GM12878 (cell line): ENCODE results near the gene FRAS1. TPM values are rescaled to one million over a fixed set of nuclear protein-coding genes. Genes with fewer than 3 reads are reported as not detected.
A peak's percentile ranks its signal among the peaks of the same experiment; 100 is the strongest.

Source experiments
- BCL11A ChIP-seq: IDR thresholded peaks from 2 replicates; pipeline ENCODE4 v1.6.1; 2011; ENCODE audit warnings: low read depth, low read length
- CEBPB ChIP-seq, 2 experiments: fragments of 150-350 bp in 1 of 2; IDR thresholded peaks; 2 replicates each; pipeline ENCODE4 v1.6.1; 2012 to 2014; ENCODE audit warnings: low read depth in 2 of 2, low read length in 2 of 2, borderline replicate concordance in 1 of 2, inconsistent platforms in 1 of 2
- CEBPZ ChIP-seq: fragments of 150-350 bp; IDR thresholded peaks from 2 replicates; pipeline ENCODE4 v1.6.1; 2016; ENCODE audit warnings: low read depth, low read length
- ELK1 ChIP-seq: IDR thresholded peaks from 2 replicates; pipeline ENCODE4 v1.6.1; 2012; ENCODE audit warnings: low read depth, low read length, improper control_type of control experiment
- FOS ChIP-seq: IDR thresholded peaks from 3 replicates; pipeline ENCODE4 v1.6.1; 2011; ENCODE audit warnings: borderline replicate concordance; ENCODE audit not compliant: insufficient read length; ENCODE audit errors: extremely low read depth
- IRF4 ChIP-seq: IDR thresholded peaks from 2 replicates; pipeline ENCODE4 v1.6.1; 2011; ENCODE audit warnings: low read depth, low read length
- KDM1A ChIP-seq: fragments of 200-600 bp; sonication (generic); IDR thresholded peaks from 2 replicates; pipeline ENCODE4 v1.6.1; 2016; ENCODE audit warnings: borderline replicate concordance
- NR2F1 ChIP-seq: fragments of 450-650 bp; conservative IDR thresholded peaks from 2 replicates; pipeline ENCODE4 v1.6.1; 2017; ENCODE audit warnings: mild to moderate bottlenecking
- RCOR1 ChIP-seq: conservative IDR thresholded peaks from 2 replicates; pipeline ENCODE4 v1.6.1; 2012; ENCODE audit warnings: low read depth, low read length, improper control_type of control experiment
- RFX5 ChIP-seq: IDR thresholded peaks from 2 replicates; pipeline ENCODE4 v1.6.1; 2011; ENCODE audit warnings: low read depth, low read length, improper control_type of control experiment
- SIX5 ChIP-seq: IDR thresholded peaks from 2 replicates; pipeline ENCODE4 v1.6.1; 2011; ENCODE audit warnings: mild to moderate bottlenecking, low read depth, low read length, moderate library complexity; ENCODE audit not compliant: severe bottlenecking
- SMAD5 ChIP-seq: IDR thresholded peaks from 2 replicates; pipeline ENCODE4 v1.6.1; 2016; ENCODE audit warnings: antibody characterized with exemption, low read depth
- ZNF217 ChIP-seq: fragments of 450-650 bp; IDR thresholded peaks from 2 replicates; pipeline ENCODE4 v1.6.1; 2017; ENCODE audit warnings: antibody characterized with exemption, mild to moderate bottlenecking
- polyA plus RNA-seq, 11 experiments: library from polyadenylated mRNA; depleted of rRNA in 4 of 11; unstranded in 6 of 11; stranded (reverse) in 5 of 11; fragments of >200 nt; fragmentation: Nextera tagmentation in 4 of 11; fragmentation: Illumina TruSeq in 1 of 11; extraction: Ambion mirVana in 4 of 11; extraction: Trizol in 1 of 11; gene quantifications; 1 replicate in 1 of 11; 2 replicates in 10 of 11; pipeline versions ENCODE4 v1.2.1 to v1.2.3, GENCODE V29; 2011 to 2016; ENCODE audit warnings: inconsistent platforms in 2 of 11, missing spikeins in 2 of 11, low read depth in 1 of 11
- total RNA-seq, 4 experiments: library from RNA; depleted of rRNA in 3 of 4; stranded (reverse); fragments of >200 nt in 3 of 4; fragmentation: Illumina TruSeq in 1 of 4; extraction: Trizol in 1 of 4; gene quantifications; 2 replicates each; pipeline versions ENCODE4 v1.2.1 to v1.2.3, GENCODE V29; 2013 to 2021
- TF ChIP-seq, protein P1 (sequence below): fragments of 450-650 bp; IDR thresholded peaks from 2 replicates; pipeline ENCODE4 v1.6.1; 2016; ENCODE audit warnings: mild to moderate bottlenecking, moderate library complexity, borderline replicate concordance
- TF ChIP-seq, protein P2 (sequence below): IDR thresholded peaks from 2 replicates; pipeline ENCODE4 v1.6.1; 2012; ENCODE audit warnings: improper control_type of control experiment, low read depth, low read length; ENCODE audit not compliant: insufficient replicate concordance

FRAS1 gene
- total and polyA plus RNA-seq, 10 of the 15 experiments (the other 5 are each of a cell fraction or from before 2014, with no cell fraction given) = 0.08 to 11.7 (median 0.20) TPM

DNA sequence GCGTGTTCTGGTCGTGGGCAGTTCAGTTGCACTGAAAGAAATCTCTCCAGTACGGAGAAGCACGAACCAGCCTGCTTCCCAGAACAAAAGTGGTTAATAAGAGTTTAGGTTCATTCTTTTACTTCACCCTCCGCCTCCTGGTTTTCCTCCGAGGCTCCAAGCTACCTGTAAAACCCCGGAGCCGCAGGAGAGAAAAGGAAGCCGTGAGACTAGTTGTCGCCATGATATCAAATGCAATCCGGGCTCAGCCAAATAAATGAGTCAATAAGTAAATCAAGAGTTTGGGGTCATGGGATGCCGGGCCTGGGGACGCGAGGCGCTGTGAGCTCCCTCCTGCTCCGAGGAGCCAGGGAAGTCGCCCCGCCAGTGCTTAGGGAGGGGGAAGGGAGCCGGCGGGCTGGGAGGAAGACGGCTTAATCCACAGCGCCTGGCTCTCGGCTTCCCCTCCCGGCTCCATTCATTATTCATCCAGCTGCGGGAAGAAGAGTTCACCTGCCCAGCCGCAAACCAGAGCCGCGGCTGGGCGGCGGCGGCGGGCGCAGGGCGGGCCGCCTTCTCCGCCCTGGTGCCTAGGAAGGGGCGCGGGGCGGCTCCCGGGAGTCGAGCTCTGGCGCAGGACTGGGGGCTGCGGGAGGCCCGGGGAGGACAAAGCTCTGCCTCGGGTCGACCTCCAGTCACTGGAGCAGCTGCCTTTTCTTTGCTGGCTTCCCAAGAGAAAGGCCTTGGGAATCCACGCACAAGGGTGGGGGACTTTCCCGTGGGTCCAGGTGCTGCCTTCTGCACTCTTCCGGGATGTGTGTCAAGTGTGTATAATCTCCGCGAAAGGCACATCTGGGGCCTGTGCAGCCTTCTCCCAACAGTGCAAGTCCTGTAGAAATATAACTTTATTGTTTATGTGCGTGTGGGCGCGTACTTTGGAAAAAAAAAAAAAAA is 1.7 kb downstream of the FRAS1 start (continued):
- TF ChIP-seq CEBPZ (no peak), SMAD5 (no peak), BCL11A (no peak), NR2F1 (no peak), FOS (no peak), ZNF217 (no peak), SIX5 (no peak), RFX5 (no peak), RCOR1 (no peak), IRF4 (no peak), KDM1A (no peak), CEBPB (IDR thresholded peaks at IDR 0.05; ENCODE audit: borderline replicate concordance in 1 of 2, low read depth in 2 of 2, low read length in 2 of 2) (no peak), ELK1 (0 out of 2 replicates have a peak, but pooled peaks have one; percentile 9)
- TF ChIP-seq, protein P1, sequence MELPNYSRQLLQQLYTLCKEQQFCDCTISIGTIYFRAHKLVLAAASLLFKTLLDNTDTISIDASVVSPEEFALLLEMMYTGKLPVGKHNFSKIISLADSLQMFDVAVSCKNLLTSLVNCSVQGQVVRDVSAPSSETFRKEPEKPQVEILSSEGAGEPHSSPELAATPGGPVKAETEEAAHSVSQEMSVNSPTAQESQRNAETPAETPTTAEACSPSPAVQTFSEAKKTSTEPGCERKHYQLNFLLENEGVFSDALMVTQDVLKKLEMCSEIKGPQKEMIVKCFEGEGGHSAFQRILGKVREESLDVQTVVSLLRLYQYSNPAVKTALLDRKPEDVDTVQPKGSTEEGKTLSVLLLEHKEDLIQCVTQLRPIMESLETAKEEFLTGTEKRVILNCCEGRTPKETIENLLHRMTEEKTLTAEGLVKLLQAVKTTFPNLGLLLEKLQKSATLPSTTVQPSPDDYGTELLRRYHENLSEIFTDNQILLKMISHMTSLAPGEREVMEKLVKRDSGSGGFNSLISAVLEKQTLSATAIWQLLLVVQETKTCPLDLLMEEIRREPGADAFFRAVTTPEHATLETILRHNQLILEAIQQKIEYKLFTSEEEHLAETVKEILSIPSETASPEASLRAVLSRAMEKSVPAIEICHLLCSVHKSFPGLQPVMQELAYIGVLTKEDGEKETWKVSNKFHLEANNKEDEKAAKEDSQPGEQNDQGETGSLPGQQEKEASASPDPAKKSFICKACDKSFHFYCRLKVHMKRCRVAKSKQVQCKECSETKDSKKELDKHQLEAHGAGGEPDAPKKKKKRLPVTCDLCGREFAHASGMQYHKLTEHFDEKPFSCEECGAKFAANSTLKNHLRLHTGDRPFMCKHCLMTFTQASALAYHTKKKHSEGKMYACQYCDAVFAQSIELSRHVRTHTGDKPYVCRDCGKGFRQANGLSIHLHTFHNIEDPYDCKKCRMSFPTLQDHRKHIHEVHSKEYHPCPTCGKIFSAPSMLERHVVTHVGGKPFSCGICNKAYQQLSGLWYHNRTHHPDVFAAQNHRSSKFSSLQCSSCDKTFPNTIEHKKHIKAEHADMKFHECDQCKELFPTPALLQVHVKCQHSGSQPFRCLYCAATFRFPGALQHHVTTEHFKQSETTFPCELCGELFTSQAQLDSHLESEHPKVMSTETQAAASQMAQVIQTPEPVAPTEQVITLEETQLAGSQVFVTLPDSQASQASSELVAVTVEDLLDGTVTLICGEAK = peak; percentile 66; the same call in 1 of the 2 replicates
- TF ChIP-seq, protein P2, sequence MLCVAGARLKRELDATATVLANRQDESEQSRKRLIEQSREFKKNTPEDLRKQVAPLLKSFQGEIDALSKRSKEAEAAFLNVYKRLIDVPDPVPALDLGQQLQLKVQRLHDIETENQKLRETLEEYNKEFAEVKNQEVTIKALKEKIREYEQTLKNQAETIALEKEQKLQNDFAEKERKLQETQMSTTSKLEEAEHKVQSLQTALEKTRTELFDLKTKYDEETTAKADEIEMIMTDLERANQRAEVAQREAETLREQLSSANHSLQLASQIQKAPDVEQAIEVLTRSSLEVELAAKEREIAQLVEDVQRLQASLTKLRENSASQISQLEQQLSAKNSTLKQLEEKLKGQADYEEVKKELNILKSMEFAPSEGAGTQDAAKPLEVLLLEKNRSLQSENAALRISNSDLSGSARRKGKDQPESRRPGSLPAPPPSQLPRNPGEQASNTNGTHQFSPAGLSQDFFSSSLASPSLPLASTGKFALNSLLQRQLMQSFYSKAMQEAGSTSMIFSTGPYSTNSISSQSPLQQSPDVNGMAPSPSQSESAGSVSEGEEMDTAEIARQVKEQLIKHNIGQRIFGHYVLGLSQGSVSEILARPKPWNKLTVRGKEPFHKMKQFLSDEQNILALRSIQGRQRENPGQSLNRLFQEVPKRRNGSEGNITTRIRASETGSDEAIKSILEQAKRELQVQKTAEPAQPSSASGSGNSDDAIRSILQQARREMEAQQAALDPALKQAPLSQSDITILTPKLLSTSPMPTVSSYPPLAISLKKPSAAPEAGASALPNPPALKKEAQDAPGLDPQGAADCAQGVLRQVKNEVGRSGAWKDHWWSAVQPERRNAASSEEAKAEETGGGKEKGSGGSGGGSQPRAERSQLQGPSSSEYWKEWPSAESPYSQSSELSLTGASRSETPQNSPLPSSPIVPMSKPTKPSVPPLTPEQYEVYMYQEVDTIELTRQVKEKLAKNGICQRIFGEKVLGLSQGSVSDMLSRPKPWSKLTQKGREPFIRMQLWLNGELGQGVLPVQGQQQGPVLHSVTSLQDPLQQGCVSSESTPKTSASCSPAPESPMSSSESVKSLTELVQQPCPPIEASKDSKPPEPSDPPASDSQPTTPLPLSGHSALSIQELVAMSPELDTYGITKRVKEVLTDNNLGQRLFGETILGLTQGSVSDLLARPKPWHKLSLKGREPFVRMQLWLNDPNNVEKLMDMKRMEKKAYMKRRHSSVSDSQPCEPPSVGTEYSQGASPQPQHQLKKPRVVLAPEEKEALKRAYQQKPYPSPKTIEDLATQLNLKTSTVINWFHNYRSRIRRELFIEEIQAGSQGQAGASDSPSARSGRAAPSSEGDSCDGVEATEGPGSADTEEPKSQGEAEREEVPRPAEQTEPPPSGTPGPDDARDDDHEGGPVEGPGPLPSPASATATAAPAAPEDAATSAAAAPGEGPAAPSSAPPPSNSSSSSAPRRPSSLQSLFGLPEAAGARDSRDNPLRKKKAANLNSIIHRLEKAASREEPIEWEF = no peak
